Endothelial cell (in vitro differentiated cells): Measurements from ENCODE around the gene MDFI. TPM values are rescaled to one million over a fixed set of nuclear protein-coding genes. Genes with fewer than 3 reads are reported as not detected.
A peak's percentile ranks its signal among the peaks of the same experiment; 100 is the strongest.

Experiments used
- DNase-seq: peaks from one replicate; pipeline ENCODE4 v3.0.0; 2021; ENCODE audit warnings: low spot score
- H3K27ac Mint-ChIP-seq: one replicate; pipeline ENCODE4 v1.8.0; 2021; ENCODE audit warnings: mixed read lengths, inconsistent platforms; ENCODE audit not compliant: unreplicated experiment
- H3K27me3 Mint-ChIP-seq: one replicate; pipeline ENCODE4 v1.8.0; 2021; ENCODE audit warnings: mild to moderate bottlenecking, moderate library complexity, mixed read lengths, inconsistent platforms; ENCODE audit not compliant: unreplicated experiment
- H3K36me3 Mint-ChIP-seq: one replicate; pipeline ENCODE4 v1.8.0; 2021; ENCODE audit warnings: mild to moderate bottlenecking, low read depth, mixed read lengths, inconsistent platforms; ENCODE audit not compliant: unreplicated experiment
- H3K4me1 Mint-ChIP-seq: one replicate; pipeline ENCODE4 v1.8.0; 2021; ENCODE audit warnings: mild to moderate bottlenecking, mixed read lengths, inconsistent platforms; ENCODE audit not compliant: unreplicated experiment
- H3K4me3 Mint-ChIP-seq: one replicate; pipeline ENCODE4 v1.8.0; 2021; ENCODE audit warnings: mild to moderate bottlenecking, mixed read lengths, inconsistent platforms; ENCODE audit not compliant: unreplicated experiment
- H3K9me3 Mint-ChIP-seq: one replicate; pipeline ENCODE4 v1.8.0; 2021; ENCODE audit warnings: mixed read lengths, inconsistent platforms; ENCODE audit not compliant: unreplicated experiment
- CTCF ChIP-seq: fragments of 200-600 bp; sonication (generic); IDR thresholded peaks from one replicate; pipeline ENCODE4 v1.5.0; 2021; ENCODE audit warnings: antibody characterized with exemption; ENCODE audit not compliant: unreplicated experiment
- total RNA-seq: library from RNA; stranded (reverse); fragmentation: NEBNext Ultra II Directional; extraction: Animal tissue kit (Norgen Biotek cat#: 25700); gene quantifications from one replicate; pipeline ENCODE4 v1.2.1, GENCODE V29; 2021; ENCODE audit not compliant: unreplicated experiment

MDFI gene
- total RNA-seq, 1 donor from 2014 or later = 285 TPM

GRCh38 chr6:41591859-41592502 lies 46.3 kb upstream of the MDFI start:
- Mint-ChIP-seq H3K27ac (no peak overlapping the region), H3K36me3 (peaks cover 14% of the 10 kb centered on the region)

GRCh38 chr6:41593406-41593805 lies 44.9 kb upstream of the MDFI start:
- peaks cover 10% of the 10 kb centered on the region for H3K27me3 Mint-ChIP-seq
- no peak for DNase-seq
- peaks cover 13% of the 10 kb centered on the region for H3K36me3 Mint-ChIP-seq
- H3K4me3 Mint-ChIP-seq = no peak overlapping the region
- H3K4me1 Mint-ChIP-seq = no peaks in the 10 kb centered on the region
- TF ChIP-seq CTCF = no peak
- H3K9me3 Mint-ChIP-seq = no peaks in the 10 kb centered on the region
- no peak overlapping the region for H3K27ac Mint-ChIP-seq

More at GRCh38 chr6:41591859-41592502, 46.3 kb upstream of the MDFI start:
- H3K27me3 Mint-ChIP-seq = peaks cover 12% of the 10 kb centered on the region
- peak; percentile 87 for DNase-seq
- TF ChIP-seq CTCF = peak; percentile 96
- no peaks in the 10 kb centered on the region for H3K4me1 Mint-ChIP-seq
- no peak overlapping the region for H3K4me3 Mint-ChIP-seq
- H3K9me3 Mint-ChIP-seq = no peaks in the 10 kb centered on the region

GRCh38 chr6:41593839-41594238 lies 44.4 kb upstream of the MDFI start:
- no peak for TF ChIP-seq CTCF
- H3K4me1 Mint-ChIP-seq = no peaks in the 10 kb centered on the region
- no peak overlapping the region for H3K4me3 Mint-ChIP-seq
- H3K27me3 Mint-ChIP-seq = peaks cover 10% of the 10 kb centered on the region
- H3K9me3 Mint-ChIP-seq = no peaks in the 10 kb centered on the region
- no peak for DNase-seq
- H3K36me3 Mint-ChIP-seq = peaks cover 12% of the 10 kb centered on the region
- H3K27ac Mint-ChIP-seq = no peak overlapping the region

GRCh38 chr6:41594326-41594725 lies 43.9 kb upstream of the MDFI start:
- H3K27me3 Mint-ChIP-seq = peaks cover 10% of the 10 kb centered on the region
- TF ChIP-seq CTCF = no peak
- H3K4me1 Mint-ChIP-seq = no peaks in the 10 kb centered on the region
- H3K9me3 Mint-ChIP-seq = no peaks in the 10 kb centered on the region
- H3K4me3 Mint-ChIP-seq = no peak overlapping the region
- no peak for DNase-seq
- no peak overlapping the region for H3K27ac Mint-ChIP-seq
- H3K36me3 Mint-ChIP-seq = peaks cover 12% of the 10 kb centered on the region

GRCh38 chr6:41594766-41595165 lies 43.5 kb upstream of the MDFI start:
- Mint-ChIP-seq H3K27ac (no peak overlapping the region), H3K4me3 (no peak overlapping the region), H3K9me3 (no peaks in the 10 kb centered on the region), H3K4me1 (no peaks in the 10 kb centered on the region), H3K36me3 (peaks cover 12% of the 10 kb centered on the region), H3K27me3 (peaks cover 10% of the 10 kb centered on the region)
- no peak for DNase-seq
- TF ChIP-seq CTCF = no peak
